SK-N-SH (cell line): ENCODE measurements around the gene NTNG1. TPM values are rescaled to one million over a fixed set of nuclear protein-coding genes. Genes with fewer than 3 reads are reported as not detected.

Source experiments
- CTCF ChIA-PET: fragments of 300-600, 350-600 bp; formaldehyde crosslinking; extraction: SDS; loops from one replicate; lab custom pipeline; 2021; lab: Yijun Ruan, JAX
- POLR2A ChIA-PET: fragments of 350-600 bp; sonication (Branson Sonifier 250); formaldehyde crosslinking; extraction: SDS; loops from one replicate; lab custom pipeline; 2020; ENCODE audit warnings: antibody characterized with exemption, inconsistent platforms; lab: Yijun Ruan, JAX
- DNase-seq: peaks from one replicate; pipeline ENCODE4 v3.0.0; 2012
- H2AFZ ChIP-seq: fragments of 200-600 bp; sonication (generic); 2 replicates; pipeline ENCODE4 v1.8.1; 2016; ENCODE audit warnings: antibody characterized with exemption, mild to moderate bottlenecking, low read depth
- H3F3A ChIP-seq: fragments of 200-600 bp; sonication (generic); replicated peaks from 2 replicates; pipeline ENCODE3; 2016; ENCODE audit warnings: antibody characterized with exemption, mild to moderate bottlenecking; ENCODE audit not compliant: insufficient read depth
- H3K27ac ChIP-seq, 2 experiments: fragments of 200-500 bp in 1 of 2; fragments of 200-600 bp in 1 of 2; sonication (Bioruptor generic) in 1 of 2; sonication (generic), shearing (Covaris generic) in 1 of 2; 2 replicates each; pipeline versions ENCODE4 v1.5.1 to v1.6.1; 2014 to 2016; ENCODE audit warnings: low read depth in 2 of 2, inconsistent platforms in 1 of 2, low read length in 1 of 2, mild to moderate bottlenecking in 1 of 2, mixed read lengths in 1 of 2
- H3K27me3 ChIP-seq: fragments of 200-600 bp; sonication (generic), shearing (Covaris generic); 2 replicates; pipeline ENCODE4 v1.6.1; 2016; ENCODE audit warnings: mixed run types; ENCODE audit not compliant: insufficient read depth
- H3K36me3 ChIP-seq, 2 experiments: fragments of 200-500 bp in 1 of 2; fragments of 200-600 bp in 1 of 2; sonication (Bioruptor generic) in 1 of 2; sonication (generic) in 1 of 2; replicated peaks in 1 of 2; 2 replicates each; pipeline versions ENCODE3 to v1.5.1; 2014 to 2016; ENCODE audit warnings: low read length in 1 of 2, mild to moderate bottlenecking in 1 of 2; ENCODE audit not compliant: insufficient read depth in 2 of 2, control insufficient read depth in 1 of 2
- H3K4me1 ChIP-seq, 2 experiments: fragments of 200-500 bp in 1 of 2; fragments of 200-600 bp in 1 of 2; sonication (Bioruptor generic) in 1 of 2; sonication (generic), shearing (Covaris generic) in 1 of 2; 2 replicates each; pipeline versions ENCODE4 v1.5.1 to v1.6.1; 2014 to 2016; ENCODE audit warnings: low read depth in 1 of 2, low read length in 1 of 2, mixed run types in 1 of 2; ENCODE audit not compliant: insufficient read depth in 2 of 2, control insufficient read depth in 1 of 2
- H3K4me2 ChIP-seq: fragments of 200-600 bp; sonication (generic), shearing (Covaris generic); 2 replicates; pipeline ENCODE4 v1.6.1; 2017; ENCODE audit warnings: mixed run types
- H3K4me3 ChIP-seq, 2 experiments: fragments of 200-500 bp in 1 of 2; fragments of 200-600 bp in 1 of 2; sonication (Bioruptor generic) in 1 of 2; sonication (generic), shearing (Covaris generic) in 1 of 2; 2 replicates each; pipeline versions ENCODE4 v1.5.1 to v1.8.1; 2014 to 2016; ENCODE audit warnings: low read depth in 2 of 2, inconsistent platforms in 1 of 2, low read length in 1 of 2, mild to moderate bottlenecking in 1 of 2, mixed read lengths in 1 of 2, moderate library complexity in 1 of 2
- H3K79me2 ChIP-seq: fragments of 200-600 bp; sonication (generic); 2 replicates; pipeline ENCODE4 v1.8.1; 2017; ENCODE audit warnings: mild to moderate bottlenecking; ENCODE audit not compliant: insufficient read depth
- H3K9ac ChIP-seq: fragments of 200-600 bp; sonication (generic); 2 replicates; pipeline ENCODE4 v1.6.1; 2017; ENCODE audit warnings: mixed run types
- H3K9me2 ChIP-seq: fragments of 200-600 bp; sonication (generic); 2 replicates; pipeline ENCODE4 v1.6.1; 2017; ENCODE audit warnings: mixed run types
- H3K9me3 ChIP-seq: fragments of 200-600 bp; sonication (generic); 2 replicates; pipeline ENCODE4 v1.6.1; 2017; ENCODE audit warnings: mixed run types, mild to moderate bottlenecking, moderate library complexity
- H4K20me1 ChIP-seq: fragments of 200-600 bp; sonication (generic); 2 replicates; pipeline ENCODE4 v1.6.1; 2017; ENCODE audit warnings: mild to moderate bottlenecking, mixed run types; ENCODE audit not compliant: insufficient read depth
- CHD2 ChIP-seq: fragments of 150-350 bp; IDR thresholded peaks from 2 replicates; pipeline ENCODE4 v1.6.1; 2018; ENCODE audit warnings: low read length; ENCODE audit not compliant: partially characterized antibody
- EP300 ChIP-seq, 2 experiments: IDR thresholded peaks; 2 replicates each; pipeline versions ENCODE4 v1.4.0 to v1.6.1; 2012; ENCODE audit warnings: borderline replicate concordance in 1 of 2, low read depth in 1 of 2, low read length in 1 of 2
- FOXJ3 ChIP-seq: sonication (generic); formaldehyde crosslinking; IDR thresholded peaks from 2 replicates; pipeline ENCODE4 v1.5.1; 2020; ENCODE audit warnings: mild to moderate bottlenecking, missing genetic modification reagents
- GABPA ChIP-seq: IDR thresholded peaks from 2 replicates; pipeline ENCODE4 v1.4.0; 2012; ENCODE audit warnings: low read depth, mild to moderate bottlenecking
- GATA2 ChIP-seq: sonication (generic); formaldehyde crosslinking; IDR thresholded peaks from 2 replicates; pipeline ENCODE4 v1.5.0; 2020; ENCODE audit warnings: mild to moderate bottlenecking, missing genetic modification reagents
- JUND ChIP-seq: IDR thresholded peaks from 2 replicates; pipeline ENCODE4 v1.4.0; 2012
- MEF2A ChIP-seq: IDR thresholded peaks from 2 replicates; pipeline ENCODE4 v1.4.0; 2012; ENCODE audit warnings: low read depth, borderline replicate concordance
- MXI1 ChIP-seq: IDR thresholded peaks from 2 replicates; pipeline ENCODE4 v1.6.1; 2012; ENCODE audit warnings: mild to moderate bottlenecking, low read depth, low read length, improper control_type of control experiment
- NFIC ChIP-seq: IDR thresholded peaks from 2 replicates; pipeline ENCODE4 v1.4.0; 2012; ENCODE audit warnings: borderline replicate concordance
- POLR2AphosphoS5 ChIP-seq: IDR thresholded peaks from 2 replicates; pipeline ENCODE4 v1.6.1; 2012; ENCODE audit warnings: low read depth, low read length
- RAD21 ChIP-seq: IDR thresholded peaks from 2 replicates; pipeline ENCODE4 v1.6.1; 2012; ENCODE audit warnings: mild to moderate bottlenecking, low read length
- SIN3A ChIP-seq: IDR thresholded peaks from 2 replicates; pipeline ENCODE4 v1.6.1; 2012; ENCODE audit warnings: low read depth, mild to moderate bottlenecking, low read length, moderate library complexity, borderline replicate concordance
- SMC3 ChIP-seq: IDR thresholded peaks from 2 replicates; pipeline ENCODE4 v1.6.1; 2012; ENCODE audit warnings: low read depth, low read length, improper control_type of control experiment
- TAF1 ChIP-seq: IDR thresholded peaks from 2 replicates; pipeline ENCODE4 v1.6.1; 2012; ENCODE audit warnings: low read depth, mild to moderate bottlenecking, low read length, moderate library complexity, borderline replicate concordance
- TCF12 ChIP-seq: IDR thresholded peaks from 2 replicates; pipeline ENCODE4 v1.4.0; 2012
- YY1 ChIP-seq: IDR thresholded peaks from 2 replicates; pipeline ENCODE4 v1.4.0; 2012; ENCODE audit warnings: low read depth, mild to moderate bottlenecking
- WGBS: methylation state at CpG from one replicate; pipeline ENCODE4 v1.1.6; 2017; ENCODE audit warnings: low lambda C conversion rate; 5-methylcytosine and 5-hydroxymethylcytosine counted together
- polyA plus RNA-seq, 3 experiments: library from polyadenylated mRNA; depleted of rRNA; stranded (reverse); fragments of >200 nt; gene quantifications; 2 replicates each; pipeline ENCODE4 v1.2.3, GENCODE V29; 2012
- TF ChIP-seq, protein P1 (sequence below): IDR thresholded peaks from 2 replicates; pipeline ENCODE4 v1.6.1; 2012; ENCODE audit warnings: mild to moderate bottlenecking, low read depth, low read length, moderate library complexity
- TF ChIP-seq, protein P2 (sequence below): fragments of 200-600 bp; sonication (generic); IDR thresholded peaks from 2 replicates; pipeline ENCODE4 v1.6.1; 2017; ENCODE audit warnings: antibody characterized with exemption, mild to moderate bottlenecking, moderate library complexity
- TF ChIP-seq, protein P3 (sequence below): IDR thresholded peaks from 2 replicates; pipeline ENCODE4 v1.4.0; 2012; ENCODE audit warnings: low read depth, borderline replicate concordance

Gene NTNG1
- polyA plus RNA-seq, 1 of the 3 experiments (the other 2 are of a cell fraction), result 0.03 TPM

DNA sequence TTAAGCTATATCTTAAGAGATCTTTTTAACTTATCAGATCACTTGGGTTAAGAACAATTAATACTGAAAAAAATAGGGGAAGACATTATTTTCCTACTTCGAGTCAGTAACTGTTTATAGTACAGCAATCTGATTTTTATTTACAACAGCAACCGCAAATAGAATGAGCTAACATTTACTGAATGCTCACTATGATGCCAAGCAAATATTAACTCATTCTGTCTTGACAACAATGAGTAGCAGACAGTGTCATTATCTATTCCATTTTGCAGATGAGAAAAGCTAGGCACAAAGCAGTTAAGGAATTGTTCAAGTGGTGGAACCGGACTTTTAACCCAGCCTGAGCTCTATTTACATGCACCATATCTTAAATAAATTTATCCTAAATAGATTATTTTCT, 273.7 kb downstream of the NTNG1 start:
- Histone ChIP-seq H3F3A (no peaks in the 10 kb centered on the region), H3K79me2 (no peaks in the 10 kb centered on the region), H3K9me3 (no peaks in the 10 kb centered on the region), H3K27ac (no peak overlapping the region), H3K27me3 (no peaks in the 10 kb centered on the region), H3K4me3 (no peak overlapping the region)
- ChIA-PET POLR2A (no interaction called here), CTCF (interaction anchor here (1.6 to 2.4 kb wide), 2 partner anchors 16 to 115 kb away, joined by 4 to 11 read pairs; no protein-coding TSS in a partner anchor)
- no peak for TF ChIP-seq NFIC
- no peak for TF ChIP-seq GABPA
- no peak for TF ChIP-seq SIN3A
- no peak for TF ChIP-seq MEF2A
- no peak for TF ChIP-seq JUND
- TF ChIP-seq, protein P1, sequence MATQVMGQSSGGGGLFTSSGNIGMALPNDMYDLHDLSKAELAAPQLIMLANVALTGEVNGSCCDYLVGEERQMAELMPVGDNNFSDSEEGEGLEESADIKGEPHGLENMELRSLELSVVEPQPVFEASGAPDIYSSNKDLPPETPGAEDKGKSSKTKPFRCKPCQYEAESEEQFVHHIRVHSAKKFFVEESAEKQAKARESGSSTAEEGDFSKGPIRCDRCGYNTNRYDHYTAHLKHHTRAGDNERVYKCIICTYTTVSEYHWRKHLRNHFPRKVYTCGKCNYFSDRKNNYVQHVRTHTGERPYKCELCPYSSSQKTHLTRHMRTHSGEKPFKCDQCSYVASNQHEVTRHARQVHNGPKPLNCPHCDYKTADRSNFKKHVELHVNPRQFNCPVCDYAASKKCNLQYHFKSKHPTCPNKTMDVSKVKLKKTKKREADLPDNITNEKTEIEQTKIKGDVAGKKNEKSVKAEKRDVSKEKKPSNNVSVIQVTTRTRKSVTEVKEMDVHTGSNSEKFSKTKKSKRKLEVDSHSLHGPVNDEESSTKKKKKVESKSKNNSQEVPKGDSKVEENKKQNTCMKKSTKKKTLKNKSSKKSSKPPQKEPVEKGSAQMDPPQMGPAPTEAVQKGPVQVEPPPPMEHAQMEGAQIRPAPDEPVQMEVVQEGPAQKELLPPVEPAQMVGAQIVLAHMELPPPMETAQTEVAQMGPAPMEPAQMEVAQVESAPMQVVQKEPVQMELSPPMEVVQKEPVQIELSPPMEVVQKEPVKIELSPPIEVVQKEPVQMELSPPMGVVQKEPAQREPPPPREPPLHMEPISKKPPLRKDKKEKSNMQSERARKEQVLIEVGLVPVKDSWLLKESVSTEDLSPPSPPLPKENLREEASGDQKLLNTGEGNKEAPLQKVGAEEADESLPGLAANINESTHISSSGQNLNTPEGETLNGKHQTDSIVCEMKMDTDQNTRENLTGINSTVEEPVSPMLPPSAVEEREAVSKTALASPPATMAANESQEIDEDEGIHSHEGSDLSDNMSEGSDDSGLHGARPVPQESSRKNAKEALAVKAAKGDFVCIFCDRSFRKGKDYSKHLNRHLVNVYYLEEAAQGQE, result no peak
- TF ChIP-seq FOXJ3, result no peak
- TF ChIP-seq, protein P2, sequence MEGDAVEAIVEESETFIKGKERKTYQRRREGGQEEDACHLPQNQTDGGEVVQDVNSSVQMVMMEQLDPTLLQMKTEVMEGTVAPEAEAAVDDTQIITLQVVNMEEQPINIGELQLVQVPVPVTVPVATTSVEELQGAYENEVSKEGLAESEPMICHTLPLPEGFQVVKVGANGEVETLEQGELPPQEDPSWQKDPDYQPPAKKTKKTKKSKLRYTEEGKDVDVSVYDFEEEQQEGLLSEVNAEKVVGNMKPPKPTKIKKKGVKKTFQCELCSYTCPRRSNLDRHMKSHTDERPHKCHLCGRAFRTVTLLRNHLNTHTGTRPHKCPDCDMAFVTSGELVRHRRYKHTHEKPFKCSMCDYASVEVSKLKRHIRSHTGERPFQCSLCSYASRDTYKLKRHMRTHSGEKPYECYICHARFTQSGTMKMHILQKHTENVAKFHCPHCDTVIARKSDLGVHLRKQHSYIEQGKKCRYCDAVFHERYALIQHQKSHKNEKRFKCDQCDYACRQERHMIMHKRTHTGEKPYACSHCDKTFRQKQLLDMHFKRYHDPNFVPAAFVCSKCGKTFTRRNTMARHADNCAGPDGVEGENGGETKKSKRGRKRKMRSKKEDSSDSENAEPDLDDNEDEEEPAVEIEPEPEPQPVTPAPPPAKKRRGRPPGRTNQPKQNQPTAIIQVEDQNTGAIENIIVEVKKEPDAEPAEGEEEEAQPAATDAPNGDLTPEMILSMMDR, result no peak
- no peak for TF ChIP-seq SMC3
- no peak for TF ChIP-seq YY1
- no peak for TF ChIP-seq POLR2AphosphoS5
- no peak for TF ChIP-seq EP300 (IDR thresholded peaks at IDR 0.05; ENCODE audit: borderline replicate concordance in 1 of 2, low read depth in 1 of 2, low read length in 1 of 2)
- no peak for TF ChIP-seq TCF12
- no peak for TF ChIP-seq GATA2 (CRISPR knock-in tag)
- no peak for TF ChIP-seq MXI1
- TF ChIP-seq RAD21, result no peak
- no peak for TF ChIP-seq CHD2
- TF ChIP-seq, protein P3, sequence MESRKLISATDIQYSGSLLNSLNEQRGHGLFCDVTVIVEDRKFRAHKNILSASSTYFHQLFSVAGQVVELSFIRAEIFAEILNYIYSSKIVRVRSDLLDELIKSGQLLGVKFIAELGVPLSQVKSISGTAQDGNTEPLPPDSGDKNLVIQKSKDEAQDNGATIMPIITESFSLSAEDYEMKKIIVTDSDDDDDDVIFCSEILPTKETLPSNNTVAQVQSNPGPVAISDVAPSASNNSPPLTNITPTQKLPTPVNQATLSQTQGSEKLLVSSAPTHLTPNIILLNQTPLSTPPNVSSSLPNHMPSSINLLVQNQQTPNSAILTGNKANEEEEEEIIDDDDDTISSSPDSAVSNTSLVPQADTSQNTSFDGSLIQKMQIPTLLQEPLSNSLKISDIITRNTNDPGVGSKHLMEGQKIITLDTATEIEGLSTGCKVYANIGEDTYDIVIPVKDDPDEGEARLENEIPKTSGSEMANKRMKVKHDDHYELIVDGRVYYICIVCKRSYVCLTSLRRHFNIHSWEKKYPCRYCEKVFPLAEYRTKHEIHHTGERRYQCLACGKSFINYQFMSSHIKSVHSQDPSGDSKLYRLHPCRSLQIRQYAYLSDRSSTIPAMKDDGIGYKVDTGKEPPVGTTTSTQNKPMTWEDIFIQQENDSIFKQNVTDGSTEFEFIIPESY, result no peak
- TF ChIP-seq TAF1, result no peak
- TF ChIP-seq, all 33 proteins: peak for 0
- no peak overlapping the region for H2AFZ ChIP-seq
- no peak overlapping the region for H3K4me2 ChIP-seq
- H3K9me2 ChIP-seq, result no peaks in the 10 kb centered on the region; the same call in 1 of the 2 replicates
- H3K4me1 ChIP-seq, result no peaks in the 10 kb centered on the region
- no peak overlapping the region for H3K9ac ChIP-seq
- H4K20me1 ChIP-seq, result no peaks in the 10 kb centered on the region
- H3K36me3 ChIP-seq, result no peaks in the 10 kb centered on the region
- WGBS, result 48% methylated on average over 3 of the region's 3 CpGs
- DNase-seq, result no peak
